GM21576 (cell line): ENCODE results near the gene RFNG.
A peak's percentile ranks its signal among the peaks of the same experiment; 100 is the strongest.

Experiments
- ATAC-seq: cut with Tn5 transposase; IDR thresholded peaks from one replicate; pipeline ENCODE4 v1.9.1; 2021; ENCODE audit warnings: mild to moderate bottlenecking, moderate library complexity; ENCODE audit not compliant: unreplicated experiment

The RFNG gene, protein sequence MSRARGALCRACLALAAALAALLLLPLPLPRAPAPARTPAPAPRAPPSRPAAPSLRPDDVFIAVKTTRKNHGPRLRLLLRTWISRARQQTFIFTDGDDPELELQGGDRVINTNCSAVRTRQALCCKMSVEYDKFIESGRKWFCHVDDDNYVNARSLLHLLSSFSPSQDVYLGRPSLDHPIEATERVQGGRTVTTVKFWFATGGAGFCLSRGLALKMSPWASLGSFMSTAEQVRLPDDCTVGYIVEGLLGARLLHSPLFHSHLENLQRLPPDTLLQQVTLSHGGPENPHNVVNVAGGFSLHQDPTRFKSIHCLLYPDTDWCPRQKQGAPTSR

DNA sequence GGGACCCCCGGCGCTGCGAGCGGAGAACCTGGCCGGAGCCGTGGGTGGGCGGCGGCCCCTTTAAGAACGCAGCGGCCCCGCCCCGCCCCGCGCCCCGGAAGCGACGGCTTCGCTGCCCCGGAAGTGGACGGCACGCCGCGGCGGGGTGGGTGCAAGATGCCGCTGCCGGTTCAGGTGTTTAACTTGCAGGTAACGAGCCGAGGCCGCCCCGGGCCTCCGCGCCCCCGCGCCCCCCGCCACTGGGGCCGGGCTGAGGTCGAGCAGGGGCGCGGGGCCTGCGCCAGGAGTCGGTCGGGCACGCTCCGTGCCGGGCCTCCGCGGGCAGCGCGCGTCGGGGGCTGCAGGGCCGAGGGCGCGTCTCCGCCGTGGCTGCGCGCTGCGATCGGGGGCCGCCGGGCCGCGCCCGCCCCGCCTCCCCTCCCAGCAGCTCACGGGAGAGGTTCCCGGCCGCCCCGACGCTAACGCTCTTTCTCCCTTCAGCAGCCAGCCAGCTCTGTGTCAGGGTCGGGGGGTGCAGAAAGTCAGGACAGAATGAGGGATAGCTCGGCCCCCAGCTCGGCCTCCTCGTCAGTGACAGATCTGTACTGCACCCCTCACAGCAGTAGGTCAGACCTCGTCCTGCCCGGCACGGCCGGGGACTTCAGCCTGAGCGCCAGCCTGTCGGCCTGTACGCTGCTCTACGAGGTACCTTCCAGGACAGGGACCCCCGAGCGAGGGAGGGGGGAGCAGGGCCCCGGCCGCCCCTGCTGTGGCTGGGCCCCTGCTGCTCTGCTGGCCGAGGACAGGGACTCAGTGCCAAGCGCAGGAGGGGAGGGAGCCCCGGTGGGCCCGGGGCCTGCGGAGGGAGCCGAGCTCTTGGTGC lies at the start of gene RFNG, which contains the start of gene GPS1:
TSS of gene RFNG (minus strand) at position 36 of the 862 bp plus-strand sequence. CDS start 45 bp downstream, outside the sequence.
TSS of gene GPS1 (plus strand) at position 123 of the 862 bp plus-strand sequence. CDS start at position 157, 34 bp downstream.
- ATAC-seq: peak; percentile 55

DNA sequence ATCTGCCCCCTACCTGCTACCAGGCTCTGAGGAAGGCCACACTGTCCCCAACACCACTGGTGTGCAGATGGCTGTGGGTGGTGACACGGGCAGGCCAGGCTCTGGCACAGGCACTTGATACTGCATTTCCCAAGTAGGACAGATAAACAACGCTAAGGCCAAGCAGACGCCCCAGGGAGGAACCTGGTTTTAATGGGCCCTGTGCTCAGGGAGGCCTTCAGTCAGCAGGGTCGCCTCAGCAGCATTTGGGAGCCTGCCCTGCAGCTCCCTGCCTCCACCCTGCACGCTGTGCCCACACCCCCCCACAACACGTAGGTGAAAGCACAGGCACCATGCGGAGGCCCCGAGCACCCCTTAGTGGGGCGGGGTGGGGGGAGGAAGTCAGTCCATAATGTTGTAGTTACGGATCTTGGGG lies 49.7 kb upstream of the RFNG start:
- no peak for ATAC-seq

DNA sequence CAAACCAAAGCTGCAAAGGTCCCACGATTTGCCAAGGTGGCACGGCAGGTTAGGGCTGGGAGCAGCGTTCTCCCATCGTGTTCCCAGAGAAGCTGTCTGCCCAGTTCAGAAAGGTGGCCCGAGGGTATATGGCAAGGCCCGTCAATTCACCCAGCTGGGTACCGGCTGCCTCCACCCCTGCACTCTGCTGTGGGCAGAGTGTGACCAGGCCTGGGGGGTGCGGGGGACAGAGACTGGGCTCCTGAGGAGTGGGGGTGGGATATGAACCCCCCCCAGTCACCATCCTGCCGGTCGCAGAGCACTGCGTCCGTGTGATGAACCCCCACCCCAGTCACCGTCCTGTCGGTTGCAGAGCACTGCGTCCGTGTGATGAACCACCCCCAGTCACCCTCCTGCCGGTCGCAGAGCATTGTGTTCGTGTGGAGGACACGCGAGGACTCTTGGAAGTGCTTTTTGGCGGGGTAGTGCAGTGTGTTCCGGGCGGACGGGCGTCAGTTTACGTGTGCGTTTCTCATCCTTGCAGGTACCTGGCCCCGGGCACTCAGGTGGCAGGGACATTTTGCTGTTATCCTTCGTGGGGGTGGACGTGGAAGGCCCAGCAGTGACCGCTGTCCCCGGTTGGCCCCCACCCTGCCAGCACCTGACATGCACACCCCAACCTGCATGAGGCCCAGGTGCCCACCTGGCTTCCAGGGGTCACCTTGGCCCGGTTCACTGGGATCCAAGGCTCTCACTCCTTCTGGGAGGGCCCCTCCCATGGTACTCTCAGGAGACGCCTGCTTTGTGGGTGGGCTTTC lies 49.1 kb upstream of the RFNG start:
- no peak for ATAC-seq

DNA sequence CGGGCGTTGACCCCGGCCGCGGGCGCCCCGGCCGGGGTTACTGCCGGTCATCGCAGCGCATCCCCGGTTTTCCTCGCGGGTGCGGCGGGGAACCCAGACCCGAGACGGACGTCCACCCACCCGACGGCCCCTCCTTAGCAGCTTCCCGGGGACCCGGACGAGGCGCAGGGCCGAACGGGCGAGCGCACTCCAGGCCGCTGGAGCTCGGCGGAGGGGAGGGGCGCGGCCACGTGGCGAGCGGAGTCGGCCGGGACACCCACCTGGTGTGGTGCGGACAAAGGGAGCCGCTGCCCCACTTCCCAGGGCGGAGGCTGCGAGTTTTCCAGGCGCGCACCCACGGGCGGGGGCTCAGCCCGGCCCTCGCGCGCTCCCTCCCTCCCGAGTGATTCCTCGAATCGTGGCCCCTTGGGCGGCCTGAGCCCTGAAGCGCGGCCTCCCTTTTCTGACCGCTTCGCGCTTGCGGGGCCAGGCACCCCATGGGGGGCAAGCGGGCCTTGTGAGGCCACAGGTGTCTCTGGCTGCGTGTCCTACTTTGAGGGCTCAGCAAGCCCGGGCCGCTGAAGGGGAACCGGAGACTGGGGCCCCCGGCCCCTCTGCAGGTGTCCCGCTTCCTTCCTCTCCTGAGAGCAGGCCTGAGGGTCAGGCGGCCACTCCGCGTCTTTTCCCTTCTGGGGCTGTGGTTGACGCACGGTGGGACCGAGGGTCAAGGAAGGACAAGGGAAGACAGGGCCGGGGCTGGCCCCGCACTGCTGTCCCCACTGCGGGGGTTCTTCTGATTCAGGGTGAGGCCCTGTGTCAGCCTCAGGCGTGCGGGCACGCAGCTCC lies 47.5 kb upstream of the RFNG start:
- ATAC-seq: peak; percentile 11

DNA sequence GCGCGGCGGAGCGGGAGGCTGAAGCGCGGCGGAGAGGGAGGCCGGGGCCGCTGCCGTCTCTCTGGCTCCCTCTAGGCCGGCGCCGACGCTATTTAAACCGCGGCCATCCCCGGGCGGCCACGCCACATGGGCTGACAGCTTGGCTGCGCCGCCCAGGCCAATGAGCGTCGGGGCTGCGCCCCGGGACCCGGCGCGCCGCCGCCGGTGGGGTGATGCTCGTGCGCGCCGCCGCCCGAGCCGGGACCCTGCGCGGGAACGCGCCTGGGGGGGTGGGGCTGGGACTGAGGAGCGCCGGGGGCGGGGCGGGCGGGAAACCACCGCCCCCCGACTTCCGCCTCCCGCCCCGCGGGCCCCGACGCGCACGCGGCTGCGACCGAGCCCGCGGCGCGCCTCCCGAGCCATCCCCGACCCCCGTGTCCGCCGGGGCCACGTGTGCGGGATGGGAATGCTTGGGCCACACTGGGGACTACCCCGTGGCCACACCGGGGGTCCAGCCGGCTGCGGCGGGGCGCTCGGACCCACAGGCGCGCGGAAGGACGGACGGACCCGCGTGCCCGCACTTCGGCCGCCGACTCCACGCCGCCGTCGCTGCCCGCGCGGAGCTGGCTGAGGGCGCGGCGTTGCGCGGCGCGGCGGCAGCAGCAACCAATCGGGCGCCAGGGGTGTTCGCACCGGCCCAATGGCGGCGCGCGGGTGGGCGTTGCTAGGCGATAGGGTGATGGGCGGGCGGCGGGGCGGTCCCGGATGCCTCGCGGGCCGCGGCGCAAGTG lies 46.7 kb upstream of the RFNG start, which contains the start of gene FASN:
TSS of gene FASN (minus strand) at position 68 of the 770 bp plus-strand sequence. CDS start 1,791 bp downstream, outside the sequence.
- peak; percentile 59 for ATAC-seq

DNA sequence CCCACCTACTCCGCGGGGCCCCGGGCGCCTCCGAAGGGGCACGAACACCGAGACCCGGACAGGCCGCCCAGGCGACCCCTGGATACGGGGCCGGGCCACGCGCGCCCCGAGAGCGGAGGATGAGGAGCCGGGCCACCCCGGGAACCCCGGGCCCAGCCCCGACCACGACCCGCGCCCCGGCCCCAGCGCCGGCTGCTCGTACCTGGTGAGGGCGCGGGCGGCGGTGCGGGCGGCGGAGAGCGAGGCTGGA lies 46.2 kb upstream of the RFNG start:
- peak; percentile 5 for ATAC-seq

DNA sequence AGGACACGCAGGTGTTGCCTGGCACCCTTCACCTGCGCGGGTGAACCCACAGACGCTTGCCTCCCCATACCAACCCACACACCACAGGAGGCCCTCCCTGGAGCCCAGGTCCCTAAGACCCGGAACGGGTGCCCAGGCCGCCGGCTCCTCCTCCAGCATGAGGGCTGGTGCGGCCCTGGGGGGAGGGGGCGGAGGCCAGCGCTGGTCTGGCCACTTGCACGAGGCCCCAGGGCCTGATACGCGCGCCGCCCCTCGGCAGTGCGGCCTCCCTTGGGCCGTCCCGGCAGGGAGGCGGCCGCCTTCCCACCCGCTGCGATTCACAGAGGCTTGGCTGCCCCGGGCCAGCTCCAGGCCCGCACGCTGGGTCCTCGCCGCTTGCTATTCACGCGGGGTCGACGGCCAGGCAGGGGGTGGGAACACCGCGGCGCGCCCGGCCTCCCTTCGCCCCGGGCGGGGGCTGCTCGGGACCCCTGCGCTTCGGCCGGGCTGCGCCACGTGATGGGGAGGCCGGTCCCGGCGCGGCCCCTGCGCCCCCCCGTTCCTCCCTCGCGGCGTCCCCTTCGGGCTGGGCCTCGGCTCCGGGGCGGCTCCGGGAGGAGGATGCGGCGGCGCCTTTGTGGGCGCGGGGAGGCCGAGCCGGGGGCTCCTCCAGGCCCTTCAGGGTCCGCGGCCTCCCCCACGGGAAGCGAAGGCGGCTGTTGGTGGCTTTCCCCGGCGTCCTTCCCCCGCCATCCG lies 45.7 kb upstream of the RFNG start:
- no peak for ATAC-seq

DNA sequence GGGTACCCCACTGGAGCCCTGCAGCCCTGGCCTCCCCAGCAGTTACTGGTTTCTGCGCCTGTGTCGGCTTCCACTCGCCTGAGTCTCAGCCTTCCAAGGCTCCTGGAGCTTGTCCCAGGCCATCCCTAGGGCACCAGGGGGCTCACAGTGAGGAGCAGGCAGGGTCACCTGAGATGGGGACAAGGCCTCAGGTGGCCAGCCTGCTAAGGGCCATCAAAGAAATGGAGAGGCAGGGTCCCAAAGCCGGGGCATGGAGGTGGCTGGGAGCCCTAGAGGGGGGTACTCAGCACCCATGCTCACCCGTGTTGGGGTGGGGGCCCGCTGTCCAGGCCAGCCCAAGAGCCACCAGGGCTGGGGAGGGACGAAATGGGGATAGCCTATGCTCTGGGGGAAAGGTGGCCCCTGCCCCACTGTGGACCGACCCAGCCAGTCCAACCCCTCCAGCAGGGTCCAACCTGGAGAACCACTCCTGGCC lies 45.1 kb upstream of the RFNG start:
- no peak for ATAC-seq

DNA sequence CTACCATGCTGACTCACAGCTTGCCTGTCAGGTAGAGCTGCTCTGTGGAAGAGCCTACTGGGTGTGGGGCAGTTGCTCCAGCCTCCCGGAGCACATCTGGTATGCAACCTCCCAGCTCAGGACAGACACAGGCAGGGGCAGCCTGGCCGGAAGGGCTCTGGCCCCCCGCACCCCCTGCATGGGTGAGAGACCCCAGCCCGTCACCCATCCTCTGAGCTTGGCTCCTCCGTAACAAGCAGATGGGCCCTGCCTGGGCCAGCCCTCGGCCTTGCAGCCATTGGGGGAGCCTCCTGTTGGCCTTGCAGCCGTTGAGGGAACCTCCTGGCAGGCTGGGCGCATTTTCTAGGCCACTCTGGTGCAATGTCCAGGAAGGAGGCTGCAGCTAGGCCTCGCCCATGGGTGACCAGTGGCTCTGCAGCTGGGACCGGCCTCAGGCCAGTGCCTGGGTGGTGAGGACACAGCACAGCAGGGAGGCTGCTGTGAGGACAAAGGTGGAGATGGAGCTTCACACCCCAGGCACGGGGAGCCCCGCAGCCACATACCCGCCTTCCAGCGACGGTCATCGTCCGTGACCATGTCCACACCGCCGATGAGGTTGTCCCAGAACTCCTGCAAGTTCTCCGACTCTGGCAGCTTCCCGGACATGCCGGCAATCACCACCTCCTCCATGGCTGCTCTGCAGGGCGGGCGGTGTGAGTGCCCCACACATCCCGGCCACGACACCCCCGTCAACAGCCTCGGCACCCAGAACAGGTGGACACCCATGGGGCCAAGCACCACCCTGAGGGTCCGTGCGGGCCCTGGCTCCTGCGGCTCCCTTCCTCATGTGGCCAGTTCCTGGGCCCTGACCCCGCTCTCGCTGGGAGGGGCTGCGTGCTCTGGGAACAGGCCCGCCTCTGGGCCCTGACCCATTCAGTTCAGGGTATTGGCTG lies 44.4 kb upstream of the RFNG start:
- no peak for ATAC-seq

DNA sequence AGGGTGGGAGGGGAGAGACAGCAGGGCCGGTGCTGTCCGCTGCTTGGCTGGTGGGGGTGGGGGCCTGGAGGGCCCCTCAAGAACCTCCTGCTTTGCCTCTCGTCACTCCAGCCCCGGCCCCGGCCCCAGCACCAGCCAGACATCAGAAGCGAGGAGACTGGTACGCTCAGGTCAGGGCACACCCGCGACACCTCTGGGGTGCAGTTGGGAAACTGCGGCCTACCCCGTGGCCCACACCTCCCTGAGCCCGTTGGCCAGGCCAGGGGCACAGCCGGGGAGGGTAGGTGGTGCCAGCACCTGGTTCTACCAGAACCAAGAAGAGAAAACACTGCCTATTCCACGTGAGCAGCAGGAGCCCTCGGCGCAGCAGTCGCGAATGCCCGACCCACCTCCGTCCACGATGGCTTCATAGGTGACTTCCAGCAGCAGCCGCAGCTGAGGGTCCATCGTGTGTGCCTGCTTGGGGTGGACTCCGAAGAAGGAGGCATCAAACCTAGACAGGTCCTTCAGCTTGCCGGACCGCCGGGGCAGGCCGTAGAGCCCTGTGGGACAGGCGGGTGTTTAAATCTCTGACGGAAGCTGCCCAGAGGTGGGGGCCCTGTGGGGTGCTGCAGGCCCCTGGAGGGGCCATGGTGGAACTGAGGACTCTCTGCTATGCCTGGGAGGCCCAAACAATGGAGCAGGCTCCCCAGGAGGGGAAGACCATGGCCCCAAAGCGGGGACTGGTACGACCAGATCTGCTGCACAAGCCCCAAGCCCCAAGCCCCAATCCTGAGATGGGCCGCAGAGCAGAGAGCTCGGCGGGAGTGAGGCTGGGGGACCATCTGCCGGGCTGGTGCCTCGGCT lies 43.5 kb upstream of the RFNG start:
- ATAC-seq: no peak

DNA sequence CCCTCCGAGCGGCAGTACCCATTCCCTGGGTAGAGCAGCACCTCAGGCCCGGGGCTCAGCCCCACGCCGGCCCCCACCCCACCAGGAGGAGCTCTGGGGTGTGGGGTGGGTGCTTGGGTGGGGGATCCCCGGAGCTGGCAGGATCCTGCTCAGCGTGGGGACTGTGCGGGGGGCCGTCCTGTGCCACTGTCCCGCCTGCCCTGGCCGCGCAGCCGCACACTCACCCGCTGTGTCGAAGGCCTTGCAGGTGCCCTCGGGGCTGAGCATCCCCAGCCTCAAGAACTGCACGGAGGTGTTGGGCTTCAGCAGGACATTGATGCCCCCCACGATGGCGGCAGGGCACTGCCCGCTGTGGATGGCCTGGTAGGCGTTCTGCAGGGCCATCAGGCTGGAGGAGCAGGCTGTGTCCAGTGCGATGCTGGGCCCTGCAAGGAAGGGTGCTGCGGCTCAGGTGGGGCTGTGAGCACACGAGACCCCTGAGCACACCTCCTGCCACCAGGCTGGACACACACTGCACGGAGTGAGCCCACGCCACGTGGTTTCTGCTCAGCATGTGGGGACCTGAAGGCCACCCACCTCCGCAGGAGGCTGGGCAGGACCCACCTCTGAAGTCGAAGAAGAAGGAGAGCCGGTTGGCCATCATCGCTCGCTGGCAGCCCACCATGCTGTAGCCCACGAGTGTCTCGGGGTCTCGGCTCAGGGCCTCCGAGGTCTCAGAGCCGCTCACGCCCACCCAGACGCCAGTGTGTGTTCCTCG lies 41.6 kb upstream of the RFNG start:
- no peak for ATAC-seq

DNA sequence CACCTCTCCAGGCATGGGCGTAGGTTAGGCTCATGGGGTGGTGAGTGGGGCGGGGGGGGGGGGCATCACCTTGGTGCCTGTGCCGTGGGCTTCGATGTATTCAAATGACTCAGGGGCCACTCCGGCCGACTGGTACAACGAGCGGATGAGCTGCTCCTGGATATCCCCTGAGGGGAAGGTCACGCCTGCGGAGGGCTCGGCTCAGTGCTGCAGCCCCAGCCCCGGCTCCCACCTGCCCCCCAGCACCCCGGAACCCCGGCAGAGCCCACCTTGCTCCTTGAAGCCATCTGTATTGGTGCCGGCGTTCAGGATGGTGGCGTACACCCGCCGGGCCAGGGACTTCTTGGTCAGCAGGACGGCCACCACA lies 41.0 kb upstream of the RFNG start:
- ATAC-seq: no peak

DNA sequence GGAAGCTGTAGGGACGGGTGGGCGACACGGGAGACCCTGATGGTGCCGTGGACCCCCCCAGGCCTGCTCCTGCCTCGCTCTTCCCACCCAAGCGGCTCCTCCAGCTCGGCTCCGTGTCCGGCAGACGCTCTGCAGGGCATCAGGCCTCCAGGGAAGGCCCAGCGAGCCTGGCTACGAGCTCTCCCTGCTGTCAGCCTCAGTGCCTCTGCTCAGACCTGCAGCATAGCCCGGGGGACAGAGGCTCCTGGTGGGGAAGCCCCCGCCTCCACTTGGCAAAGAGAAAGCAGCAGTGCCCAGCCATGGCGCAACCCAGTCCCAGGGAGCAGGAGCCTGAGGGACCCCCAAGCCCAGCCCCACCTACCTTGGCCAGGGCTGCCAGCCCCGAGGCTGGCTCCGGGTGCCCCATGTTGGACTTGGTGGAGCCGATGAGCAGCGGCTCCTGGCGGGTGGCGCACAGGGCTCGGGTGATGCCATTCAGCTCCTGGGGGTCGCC lies 40.5 kb upstream of the RFNG start:
- ATAC-seq: no peak

DNA sequence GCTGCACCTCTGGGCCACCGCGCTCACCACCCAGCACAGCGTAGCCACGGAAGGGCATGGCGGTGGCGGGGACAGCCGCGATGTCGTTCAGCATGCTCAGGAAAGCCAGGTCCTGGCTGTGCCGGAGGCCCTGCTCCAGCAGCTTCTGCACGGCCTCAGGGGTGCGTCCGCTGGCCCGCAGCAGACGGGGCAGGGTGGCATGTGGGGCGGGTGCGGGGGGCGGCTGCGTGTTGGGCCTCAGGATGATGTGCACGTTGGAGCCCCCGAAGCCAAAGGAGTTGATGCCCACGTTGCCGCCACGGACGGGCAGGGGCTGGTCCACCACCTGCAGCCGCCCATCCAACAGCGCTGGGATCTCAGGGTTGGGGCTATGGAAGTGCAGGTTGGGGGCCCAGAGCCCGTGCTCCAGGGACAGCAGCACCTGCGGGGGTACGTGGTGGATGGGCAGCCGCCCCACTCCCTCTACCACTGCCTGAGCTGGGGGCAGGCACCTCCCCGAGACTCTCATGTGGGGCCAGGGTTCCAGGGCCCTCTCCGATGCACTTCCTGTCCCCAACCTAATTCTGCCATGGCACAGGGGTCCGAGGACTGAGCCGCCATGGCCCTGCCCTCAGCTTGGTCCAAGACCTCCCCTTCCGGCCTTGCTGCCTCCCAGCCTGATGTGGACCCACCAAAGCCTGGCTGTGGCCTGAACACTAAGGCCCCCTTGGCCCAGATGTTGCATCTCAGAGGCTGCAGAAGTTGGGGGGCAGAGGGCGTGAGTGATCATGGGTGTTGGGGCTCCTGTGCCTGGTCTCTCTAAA lies 39.9 kb upstream of the RFNG start:
- no peak for ATAC-seq

DNA sequence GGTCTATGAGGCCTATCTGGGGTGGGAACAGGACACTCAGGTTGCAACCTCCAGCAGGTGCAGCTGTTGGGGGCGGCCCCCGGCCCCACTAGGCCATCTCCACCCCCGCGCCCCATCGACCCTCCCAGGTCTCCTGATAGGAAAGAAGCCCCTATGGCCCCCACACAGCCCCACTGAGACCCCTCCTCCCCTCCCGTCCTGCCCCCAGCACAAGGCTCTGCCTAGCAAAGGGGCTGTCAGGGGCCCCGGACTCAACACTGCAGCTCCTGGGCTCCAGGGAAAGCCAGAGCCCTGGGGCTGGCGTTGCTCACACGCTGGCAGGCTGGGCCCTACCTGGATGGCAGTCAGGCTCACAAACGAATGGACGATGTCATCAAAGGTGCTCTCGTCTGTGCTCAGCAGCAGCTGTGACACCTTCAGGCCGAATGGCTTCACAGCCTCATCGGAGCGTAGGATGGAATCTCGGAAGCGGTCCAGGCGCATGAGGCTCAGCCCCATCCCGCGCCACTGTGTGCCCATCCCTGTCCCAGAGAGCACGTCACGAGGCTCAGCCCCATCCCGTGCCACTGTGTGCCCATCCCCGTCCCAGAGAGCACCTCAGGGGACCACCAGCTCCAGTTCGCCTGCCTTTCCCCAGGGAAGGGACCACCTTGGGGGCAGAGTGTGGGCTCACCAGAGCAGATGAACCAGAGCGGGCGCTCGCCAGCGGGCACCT lies 39.1 kb upstream of the RFNG start:
- ATAC-seq: no peak
